GM18951 (cell line): Measurements from ENCODE around the gene SPHK1.

Source experiments
- POLR2A ChIP-seq: IDR thresholded peaks from 4 replicates; pipeline ENCODE4 v1.6.1; 2011; ENCODE audit warnings: mild to moderate bottlenecking; ENCODE audit not compliant: insufficient read length, insufficient read depth; ENCODE audit errors: extremely low read depth
- in situ Hi-C: fragments of 300-500 bp; cut with MboI; formaldehyde crosslinking; loops from one replicate; pipeline ENCODE4 v1.12.0; 2022; ENCODE audit warnings: low sequenced_read_pairs, mixed read lengths, inconsistent platforms; ENCODE audit not compliant: unreplicated experiment

SPHK1 gene

GRCh38 chr17:76369804-76370203 lies 14.6 kb upstream of the SPHK1 start:
- no peak for TF ChIP-seq POLR2A
- in situ Hi-C loops: no loop called here

GRCh38 chr17:76370261-76370993 lies 14.0 kb upstream of the SPHK1 start:
- in situ Hi-C loops: no loop called here
- TF ChIP-seq POLR2A: no peak

DNA sequence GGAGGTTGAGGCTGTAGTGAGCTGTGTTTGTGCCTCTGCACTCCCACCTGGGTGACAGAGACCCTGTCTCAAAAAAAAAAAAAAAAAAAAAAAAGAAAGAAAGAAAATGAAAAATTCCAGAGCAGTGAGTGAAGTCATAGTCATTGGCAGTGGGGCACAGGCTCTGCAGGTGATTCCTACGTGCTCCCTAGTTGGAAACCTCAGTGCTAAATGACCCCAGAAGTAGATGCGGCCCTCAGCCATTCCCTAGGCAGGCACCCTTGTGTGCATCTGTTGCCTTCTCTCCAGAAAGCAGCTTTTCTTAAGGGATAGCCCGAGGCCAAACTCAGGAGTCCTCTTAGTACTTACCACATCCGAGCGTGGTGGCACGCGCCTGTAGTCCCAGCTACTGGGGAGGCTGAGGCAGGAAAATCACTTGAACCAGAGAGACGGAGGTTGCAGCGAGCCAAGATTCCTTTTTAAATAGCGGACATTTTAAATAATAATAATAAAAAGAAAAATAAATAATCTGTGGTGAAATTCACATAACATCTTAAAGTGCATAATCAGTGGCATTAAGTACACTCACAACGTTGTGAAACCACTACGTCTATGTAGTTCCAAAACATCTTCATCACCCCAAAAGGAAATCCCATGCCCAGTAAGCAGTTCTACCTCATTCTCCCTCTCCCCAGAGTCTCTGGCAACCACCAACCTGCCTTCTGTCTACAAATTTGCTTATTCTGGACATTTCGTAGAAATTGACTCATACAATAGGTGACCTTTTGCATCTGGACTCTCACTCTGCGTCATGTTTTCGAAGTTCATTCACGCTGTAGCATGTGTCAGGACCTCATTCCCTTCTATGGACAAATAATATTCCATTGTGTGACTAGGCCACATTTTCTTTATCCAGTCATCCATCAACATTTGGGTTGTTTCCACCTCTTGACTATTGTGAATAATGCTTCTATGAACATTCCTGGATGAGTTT lies 12.5 kb upstream of the SPHK1 start:
- no peak for TF ChIP-seq POLR2A
- in situ Hi-C loops: no loop called here

GRCh38 chr17:76376318-76377133 lies 7.9 kb upstream of the SPHK1 start:
- no peak for TF ChIP-seq POLR2A
- in situ Hi-C loops: no loop called here

DNA sequence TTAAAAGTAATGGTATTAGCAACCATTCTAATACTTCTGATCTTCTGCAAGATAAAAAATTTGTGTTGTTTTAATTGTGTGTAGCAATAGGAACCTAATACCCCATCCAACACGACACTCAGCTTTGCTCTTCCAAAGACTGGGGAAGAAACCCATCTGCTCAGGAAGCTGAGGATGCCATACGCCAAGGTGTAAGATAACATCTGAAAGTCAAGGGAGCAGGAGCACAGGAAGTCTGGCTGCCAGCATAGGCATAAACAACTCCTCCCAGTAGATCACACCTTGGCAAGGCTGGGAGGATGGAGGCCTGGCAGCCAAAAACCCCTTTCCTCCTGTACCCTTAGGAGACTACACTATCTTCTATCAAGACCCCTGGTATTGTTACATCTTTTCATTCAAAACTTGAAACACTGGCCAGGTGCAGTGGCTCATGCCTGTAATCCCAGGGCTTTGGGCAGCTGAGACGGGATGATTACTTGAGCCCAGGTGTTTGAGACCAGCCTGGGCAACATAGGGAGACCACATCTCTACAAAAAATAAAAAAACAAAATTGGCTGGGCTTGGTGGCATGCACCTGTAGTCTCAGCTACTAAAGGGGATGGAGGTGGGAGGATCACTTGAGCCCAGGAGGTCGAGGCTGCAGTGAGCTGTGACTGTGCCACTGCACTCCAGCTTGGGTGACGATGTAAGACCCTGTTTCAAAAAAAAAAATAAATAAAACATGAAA lies 5.7 kb upstream of the SPHK1 start:
- in situ Hi-C loops: no loop called here
- no peak for TF ChIP-seq POLR2A

GRCh38 chr17:76379275-76379641 lies 5.2 kb upstream of the SPHK1 start:
- in situ Hi-C loops: no loop called here
- TF ChIP-seq POLR2A: no peak

GRCh38 chr17:76379646-76380376 lies 4.6 kb upstream of the SPHK1 start:
- TF ChIP-seq POLR2A: no peak
- in situ Hi-C loops: no loop called here

DNA sequence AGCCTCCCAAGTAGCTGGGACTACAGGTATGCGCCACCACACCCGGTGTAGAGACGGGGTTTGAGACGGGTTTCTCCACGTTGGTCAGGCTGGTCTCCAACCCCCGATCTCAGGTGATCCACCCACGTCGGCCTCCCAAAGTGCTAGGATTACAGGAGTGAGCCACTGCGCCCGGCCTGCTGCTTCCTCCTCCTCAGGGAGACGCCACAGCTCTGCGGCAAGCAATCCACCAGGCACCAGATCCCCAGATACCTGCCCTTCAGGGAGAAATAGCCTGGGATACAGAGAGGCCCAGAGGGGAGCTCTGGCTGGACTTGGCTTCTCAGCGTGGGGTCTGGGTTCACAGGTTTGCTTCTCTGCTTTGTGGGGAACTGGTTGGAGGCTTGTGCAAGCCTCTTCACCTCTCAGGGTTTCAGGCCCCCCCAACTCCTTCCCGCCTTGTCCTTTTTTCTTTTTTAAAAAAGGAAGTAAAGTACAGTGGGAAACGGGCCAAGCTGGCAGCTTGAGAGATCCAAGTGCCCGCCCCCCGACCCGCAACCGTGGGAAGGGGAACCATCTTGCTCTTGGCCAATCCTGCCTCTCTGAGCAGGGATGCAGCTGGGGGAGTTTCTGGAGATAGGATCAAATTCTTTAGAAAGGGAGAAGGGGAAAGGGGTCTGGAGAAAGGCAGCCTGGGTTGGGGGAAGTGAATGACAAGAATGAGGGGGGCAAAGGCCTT lies 2.6 kb upstream of the SPHK1 start:
- in situ Hi-C loops: no loop called here
- no peak for TF ChIP-seq POLR2A

GRCh38 chr17:76382351-76382802 lies 2.0 kb upstream of the SPHK1 start:
- no peak for TF ChIP-seq POLR2A
- in situ Hi-C loops: no loop called here

GRCh38 chr17:76382803-76383545 lies 1.4 kb upstream of the SPHK1 start:
- peak; percentile 21 for TF ChIP-seq POLR2A
- in situ Hi-C loops: no loop called here
